Erythroblast (primary cell): ENCODE results near the gene RCOR3.

Experiments used
- GATA1 ChIP-seq: IDR thresholded peaks from 2 replicates; pipeline ENCODE4 v1.6.1; 2011; ENCODE audit warnings: low read depth, mild to moderate bottlenecking, control low read depth, low read length, moderate library complexity
- POLR2A ChIP-seq: IDR thresholded peaks from 2 replicates; pipeline ENCODE4 v1.6.1; 2011; ENCODE audit warnings: mild to moderate bottlenecking, low read length

DNA sequence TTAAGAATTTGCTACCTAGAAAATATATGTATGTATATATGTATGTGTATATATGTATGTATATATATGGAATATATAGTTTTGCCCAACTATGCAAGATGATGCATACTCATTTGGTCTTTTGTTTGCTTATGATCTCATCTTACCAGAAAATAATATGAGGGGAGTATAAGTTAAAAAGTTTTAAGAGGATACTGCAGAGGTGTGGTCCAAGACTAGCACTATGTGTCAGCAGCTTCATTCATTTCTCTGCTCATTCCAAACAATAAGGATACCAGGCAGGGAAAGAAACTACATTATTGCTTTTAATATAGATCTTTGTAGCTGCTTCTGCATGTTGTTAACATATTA lies 22.8 kb downstream of the RCOR3 start:
- TF ChIP-seq POLR2A = no peak
- TF ChIP-seq GATA1 = no peak
